Measurements from ENCODE around the gene PRKCB.

- TF ChIP-seq TAF1 (conservative IDR thresholded peaks at IDR 0.05): no peak
- no peak for TF ChIP-seq CTCF (IDR thresholded peaks at IDR 0.05; ENCODE audit: low read depth, low read length, missing input control)
- TF ChIP-seq JUND (IDR thresholded peaks at IDR 0.05): no peak
- TF ChIP-seq EGR1 (IDR thresholded peaks at IDR 0.05; ENCODE audit: low read depth in 2 of 2): no peak
- TF ChIP-seq RAD21 (IDR thresholded peaks at IDR 0.05): no peak
- no peak for TF ChIP-seq YY1 (IDR thresholded peaks at IDR 0.05)
- no peak for TF ChIP-seq REST (IDR thresholded peaks at IDR 0.05)
- no peak for TF ChIP-seq ATF3 (IDR thresholded peaks at IDR 0.05)
- no peak for TF ChIP-seq GABPA (IDR thresholded peaks at IDR 0.05 in 1 of 2, conservative IDR thresholded peaks at IDR 0.05 in 1 of 2)
- TF ChIP-seq SP1 (IDR thresholded peaks at IDR 0.05): no peak
- no peak for TF ChIP-seq FOXA1 (IDR thresholded peaks at IDR 0.05)
- TF ChIP-seq RXRA (IDR thresholded peaks at IDR 0.05): no peak
- TF ChIP-seq ZBTB33 (IDR thresholded peaks at IDR 0.05): no peak
- no peak for TF ChIP-seq HNF4G (IDR thresholded peaks at IDR 0.05)
Observed at GRCh38 chr16:23821875-23822688, 13.7 kb upstream of the PRKCB start.
